HG03060 (cell line): ENCODE measurements around the gene MON1A.
"Not testable (repeated sequence)": the region's sequence is repeated elsewhere in the genome, so short reads cannot be mapped to it uniquely, and the experiment has no call there.

ENCODE experiments used
- ATAC-seq: cut with Tn5 transposase; IDR thresholded peaks from one replicate; pipeline ENCODE4 v1.9.1; 2021; ENCODE audit warnings: low read depth, moderate number of reproducible peaks; ENCODE audit not compliant: unreplicated experiment

Gene MON1A

GRCh38 chr3:49924683-49925082 is 4.9 kb downstream of the MON1A start:
- no peak for ATAC-seq

GRCh38 chr3:49917806-49918590 is 11.6 kb downstream of the MON1A start:
- not testable (repeated sequence) for ATAC-seq

GRCh38 chr3:49916686-49917085 is 12.9 kb downstream of the MON1A start:
- ATAC-seq = no peak

GRCh38 chr3:49914906-49915305 is 14.7 kb downstream of the MON1A start:
- ATAC-seq = no peak

- ATAC-seq = no peak
Measured at GRCh38 chr3:49912881-49913281, 16.7 kb downstream of the MON1A start.

GRCh38 chr3:49911611-49912010 is 18.0 kb downstream of the MON1A start:
- no peak for ATAC-seq

GRCh38 chr3:49911124-49911420 is 18.5 kb downstream of the MON1A start:
- ATAC-seq = no peak

GRCh38 chr3:49910409-49911123 is 19.0 kb downstream of the MON1A start:
- no peak for ATAC-seq

GRCh38 chr3:49908373-49909199 is 21.0 kb downstream of the MON1A start:
- no peak for ATAC-seq

- no peak for ATAC-seq
Measured at GRCh38 chr3:49906073-49906743, 23.4 kb downstream of the MON1A start.

- ATAC-seq = not testable (repeated sequence)
Measured at GRCh38 chr3:49904448-49904847, 25.2 kb downstream of the MON1A start.

GRCh38 chr3:49903451-49904424 is 25.9 kb downstream of the MON1A start, which contains the start of gene MST1R:
MST1R (minus strand) TSS chr3:49903873; CDS start chr3:49903609, 264 bp downstream.
- ATAC-seq = no peak

- no peak for ATAC-seq
Measured at GRCh38 chr3:49902511-49903345, 26.9 kb downstream of the MON1A start.

GRCh38 chr3:49901366-49902339 is 28.0 kb downstream of the MON1A start:
- ATAC-seq = no peak

- no peak for ATAC-seq
Measured at GRCh38 chr3:49900491-49901153, 29.0 kb downstream of the MON1A start.

GRCh38 chr3:49899815-49900214 is 29.8 kb downstream of the MON1A start:
- no peak for ATAC-seq

- ATAC-seq = no peak
Measured at GRCh38 chr3:49898991-49899390, 30.6 kb downstream of the MON1A start.
